Kasumi-1 (cell line): ENCODE results near the gene TAPBP.
A peak's percentile ranks its signal among the peaks of the same experiment; 100 is the strongest.
"Not testable (repeated sequence)": the region's sequence is repeated elsewhere in the genome, so short reads cannot be mapped to it uniquely, and the experiment has no call there.

Source experiments
- DNase-seq, 2 experiments: peaks; one replicate each; lab custom pipeline; 2025; lab: John Stamatoyannopoulos, UW

Gene TAPBP

DNA sequence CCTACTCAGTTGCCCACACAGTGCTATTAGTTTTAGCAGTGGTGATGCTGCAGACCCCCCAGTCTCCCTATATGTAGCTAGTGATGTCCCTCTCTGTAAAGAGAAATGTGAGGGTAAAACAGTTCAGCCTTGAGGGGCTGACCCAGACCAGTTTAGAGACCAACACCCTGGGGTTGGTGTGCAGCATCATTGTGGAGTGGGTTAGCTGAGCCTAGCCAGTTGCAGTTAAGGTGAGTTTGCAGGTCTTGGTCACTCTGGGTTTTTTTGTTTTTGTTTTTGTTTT lies 37.4 kb downstream of the TAPBP start:
- DNase-seq = peak in 1 of 2 experiments; percentile 46

DNA sequence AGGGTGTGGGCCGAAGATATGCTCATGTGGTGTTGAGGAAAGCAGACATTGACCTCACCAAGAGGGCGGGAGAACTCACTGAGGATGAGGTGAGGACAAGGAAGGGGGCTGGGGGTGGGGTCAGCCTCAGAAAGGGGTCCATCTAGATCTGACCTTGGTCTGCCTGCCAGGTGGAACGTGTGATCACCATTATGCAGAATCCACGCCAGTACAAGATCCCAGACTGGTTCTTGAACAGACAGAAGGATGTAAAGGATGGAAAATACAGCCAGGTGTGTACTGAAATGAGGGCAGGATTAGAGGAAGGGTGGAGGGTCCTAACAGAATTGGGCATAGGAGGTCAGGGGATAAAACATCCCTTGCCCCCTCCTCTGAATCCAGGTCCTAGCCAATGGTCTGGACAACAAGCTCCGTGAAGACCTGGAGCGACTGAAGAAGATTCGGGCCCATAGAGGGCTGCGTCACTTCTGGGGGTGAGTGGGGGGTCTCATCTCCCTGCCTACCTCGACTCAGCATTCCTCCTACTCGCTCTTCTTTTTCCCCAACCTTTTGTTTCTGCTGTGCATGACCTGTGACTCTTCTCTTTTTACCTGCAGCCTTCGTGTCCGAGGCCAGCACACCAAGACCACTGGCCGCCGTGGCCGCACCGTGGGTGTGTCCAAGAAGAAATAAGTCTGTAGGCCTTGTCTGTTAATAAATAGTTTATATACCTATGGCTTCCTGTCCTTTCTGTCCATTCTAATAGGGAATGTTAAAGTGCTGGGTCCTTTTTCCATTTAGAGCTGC lies 37.9 kb downstream of the TAPBP start:
- not testable (repeated sequence) for DNase-seq

DNA sequence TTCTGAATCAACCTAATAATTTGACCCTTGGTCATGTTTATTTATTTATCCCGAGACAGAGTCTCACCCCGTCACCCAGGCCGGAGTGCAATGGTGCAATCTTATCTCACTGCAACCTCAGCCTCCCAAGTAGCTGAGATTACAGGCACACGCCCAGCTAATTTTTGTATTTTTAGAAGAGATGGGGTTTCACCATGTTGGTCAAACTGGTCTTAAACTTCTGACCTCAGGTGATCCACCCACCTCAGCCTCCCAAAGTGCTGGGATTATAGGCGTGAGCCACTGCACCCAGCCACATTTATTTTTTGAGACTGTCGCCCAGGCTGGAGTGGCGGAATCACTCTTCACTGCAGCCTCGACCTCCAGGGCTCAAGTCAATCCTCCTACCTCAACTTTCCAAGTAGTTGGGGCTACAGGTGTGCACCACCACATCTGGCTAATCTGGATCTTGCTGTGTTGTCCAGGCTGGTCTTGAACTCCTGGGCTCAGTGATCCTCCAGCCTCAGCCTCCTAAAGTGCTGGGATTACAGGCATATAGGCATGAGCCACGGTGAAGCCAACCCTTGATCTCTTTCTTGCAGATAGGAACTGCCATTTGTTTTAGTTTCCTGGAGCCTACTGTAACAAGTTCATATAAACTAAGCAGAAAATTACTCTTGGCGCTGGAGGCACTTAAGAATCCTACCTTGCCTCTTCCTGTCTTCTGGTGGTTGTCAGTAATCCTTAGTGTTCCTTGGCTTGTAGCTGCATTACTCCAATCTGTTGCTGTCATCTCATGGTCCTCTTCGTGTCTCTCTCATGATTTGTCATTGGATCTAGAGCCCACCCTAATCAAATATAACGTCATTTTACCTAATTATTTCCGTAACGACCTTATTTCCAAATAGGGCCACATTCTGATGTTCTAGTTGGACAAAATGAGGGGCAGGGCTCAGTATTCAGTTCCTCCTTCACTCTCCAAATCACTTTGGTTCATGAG lies 39.7 kb downstream of the TAPBP start:
- no peak for DNase-seq

DNA sequence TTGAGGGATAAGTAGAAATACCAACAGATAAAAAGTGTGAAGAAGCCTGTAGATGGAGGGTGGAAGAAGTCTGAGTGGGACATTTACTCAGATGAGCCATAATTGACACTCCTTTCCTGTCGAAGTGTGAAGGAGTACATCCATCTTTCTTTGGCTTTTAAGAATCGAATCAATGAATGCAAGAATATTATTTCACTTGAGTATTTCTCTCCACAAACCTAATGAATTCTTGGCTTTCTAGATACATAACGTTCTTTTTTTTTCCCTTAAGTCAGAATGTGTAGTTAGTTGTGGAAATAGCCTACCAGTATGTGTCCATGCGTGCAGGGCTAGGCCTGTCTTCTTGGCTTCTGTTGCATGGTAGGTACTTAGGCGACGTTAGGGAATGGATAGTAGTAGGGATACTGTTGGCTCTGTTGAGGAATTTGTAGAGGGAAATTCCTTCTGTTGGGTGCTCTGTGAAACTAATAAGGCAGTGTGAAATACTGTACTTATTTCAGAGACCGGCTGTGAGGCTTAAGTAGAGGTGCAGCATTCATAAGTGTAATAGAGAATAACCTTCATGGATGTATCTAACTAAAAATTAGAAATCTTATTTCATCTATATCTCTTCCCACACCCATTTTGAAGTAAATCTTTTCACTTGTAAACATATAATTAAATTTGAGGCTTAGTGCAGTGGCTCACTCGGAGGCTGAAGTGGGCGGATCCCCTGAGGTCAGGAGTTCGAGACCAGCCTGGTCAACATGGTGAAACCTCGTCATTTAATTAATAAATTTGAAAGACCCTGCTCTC lies 40.6 kb downstream of the TAPBP start:
- no peak for DNase-seq

DNA sequence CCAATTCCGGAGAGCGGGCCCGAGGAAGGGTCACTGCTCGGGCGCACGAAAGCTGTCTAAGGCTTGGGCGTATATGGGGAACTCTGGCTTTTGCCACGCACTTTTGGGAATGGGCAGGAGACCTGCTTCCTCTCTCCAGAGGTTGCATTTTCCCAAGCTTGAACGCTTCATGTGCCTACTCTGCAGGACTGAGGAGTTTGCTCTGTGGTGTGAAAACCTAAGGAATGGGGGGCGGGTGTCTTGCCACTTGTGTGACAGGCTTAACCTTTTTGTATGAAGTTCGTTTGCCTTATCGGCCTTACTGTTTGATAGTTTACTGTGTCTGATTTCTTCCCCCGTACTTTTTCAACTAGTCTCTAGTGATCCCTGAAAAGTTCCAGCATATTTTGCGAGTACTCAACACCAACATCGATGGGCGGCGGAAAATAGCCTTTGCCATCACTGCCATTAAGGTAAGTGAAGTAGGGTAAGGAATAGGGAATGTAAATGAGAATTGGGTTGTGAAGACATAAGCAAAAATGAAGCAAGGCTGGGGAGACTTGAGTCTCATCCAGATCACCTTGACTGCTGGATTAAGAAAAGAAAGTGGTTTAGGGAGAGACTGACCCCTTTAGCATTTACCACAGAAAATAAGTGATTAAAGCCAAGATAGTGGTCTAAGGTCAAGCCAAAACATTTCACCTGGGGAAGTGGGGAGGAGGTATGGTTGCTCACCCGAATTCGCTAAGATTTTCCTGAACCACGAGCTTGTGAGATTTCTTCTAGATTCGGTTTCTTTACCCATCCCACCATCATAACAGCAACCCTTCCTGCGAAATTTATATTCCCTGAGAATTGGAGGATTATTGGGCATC lies 41.4 kb downstream of the TAPBP start:
- no peak for DNase-seq

DNA sequence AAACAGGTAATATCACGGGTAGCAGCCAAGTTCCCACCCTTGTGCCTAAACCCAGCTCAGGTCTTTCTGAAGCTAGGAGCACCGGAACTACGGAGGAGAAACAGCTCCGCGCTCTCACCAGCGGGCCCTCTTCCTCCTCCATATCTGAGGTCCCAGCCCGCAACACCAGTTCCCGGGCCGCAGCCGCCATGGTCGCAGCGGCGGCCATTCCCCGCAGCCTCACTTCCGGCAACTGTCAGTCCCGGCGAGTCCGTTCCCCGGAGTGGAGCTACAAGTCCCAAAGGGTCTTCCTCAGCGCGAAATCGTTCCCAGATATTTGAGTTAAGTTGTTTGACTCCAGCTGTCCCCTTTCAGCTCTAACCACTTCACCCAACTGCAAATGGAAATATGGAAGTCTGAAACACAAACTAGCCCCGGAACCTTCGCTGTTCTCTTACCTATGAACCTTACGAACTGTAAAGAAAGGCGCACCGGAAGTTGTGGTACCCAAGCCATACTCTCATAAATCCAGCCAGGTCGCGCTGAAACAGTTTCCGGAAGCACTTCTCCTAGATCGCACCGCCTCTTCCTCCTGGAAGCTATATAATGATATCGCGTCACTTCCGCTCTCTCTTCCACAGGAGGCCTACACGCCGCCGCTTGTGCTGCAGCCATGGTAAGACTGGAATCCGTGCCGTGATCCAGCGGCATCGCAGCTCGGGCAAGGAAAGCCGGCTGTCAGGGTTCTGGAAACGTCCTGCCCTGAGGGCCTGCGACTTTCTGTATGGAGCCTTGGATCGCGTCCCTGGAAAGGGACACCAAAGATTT lies 42.2 kb downstream of the TAPBP start, which contains the start of the genes RPS18 and VPS52:
Gene RPS18 (plus strand): TSS at position 608 of the 807 bp plus-strand sequence. CDS start 45 bp downstream, at position 653.
Gene VPS52 (minus strand): TSS at position 409 of the 807 bp plus-strand sequence. CDS start 201 bp downstream, at position 208.
- DNase-seq = peak; percentile 98 to 100

DNA sequence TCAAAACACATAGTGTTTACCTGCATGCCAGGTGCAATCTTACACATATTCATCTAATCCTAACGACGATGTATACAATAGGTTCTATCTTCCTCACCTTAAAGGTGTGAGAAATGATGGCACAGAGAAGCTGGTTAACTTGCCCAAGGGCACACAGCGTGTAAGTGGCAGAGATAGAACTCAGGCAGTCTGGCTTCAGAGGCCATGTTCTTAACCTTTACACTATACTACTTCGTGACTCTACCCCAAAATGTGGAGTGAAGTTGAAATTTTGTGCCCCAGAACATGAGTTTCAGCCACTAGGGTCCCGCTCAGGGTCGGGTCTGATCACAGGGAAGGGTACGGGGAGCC lies 42.8 kb downstream of the TAPBP start:
- peak; percentile 25 to 55 for DNase-seq

DNA sequence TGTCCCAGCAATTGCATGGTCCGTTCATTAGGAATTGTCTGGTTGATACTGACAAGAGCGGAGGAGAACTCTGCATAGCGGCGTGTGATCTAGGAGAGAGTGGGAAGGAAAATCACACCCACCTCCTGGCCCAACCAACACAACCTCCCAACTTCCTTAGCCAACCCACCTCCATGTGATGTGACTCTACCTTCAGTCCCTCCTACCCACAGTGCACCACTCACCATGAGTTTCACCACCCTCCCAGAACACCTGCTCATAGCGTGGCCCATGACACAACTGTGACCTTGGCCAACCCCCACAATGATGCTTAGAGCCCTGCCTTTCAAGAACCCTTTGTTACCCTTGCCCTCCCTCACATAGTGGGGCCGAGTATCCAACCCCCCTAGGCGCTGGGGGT lies 49.9 kb downstream of the TAPBP start:
- no peak for DNase-seq

DNA sequence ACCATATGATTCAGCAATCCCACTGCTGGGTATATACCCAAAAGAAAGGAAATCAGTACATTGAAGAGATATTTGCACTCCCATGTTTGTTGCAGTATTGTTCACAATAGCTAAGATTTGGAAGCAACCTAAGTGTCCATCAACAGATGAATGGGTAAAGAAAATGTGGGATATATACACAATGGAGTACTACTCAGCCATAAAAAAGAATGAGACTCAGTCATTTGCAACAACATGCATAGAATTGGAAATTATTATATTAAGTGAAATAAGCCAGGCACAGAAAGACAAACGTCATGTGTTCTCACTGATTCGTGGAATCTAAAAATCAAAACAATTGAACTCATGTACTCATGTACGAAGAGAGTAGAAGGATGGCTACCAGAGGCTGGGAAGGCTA lies 51.4 kb downstream of the TAPBP start:
- not testable (repeated sequence) for DNase-seq

DNA sequence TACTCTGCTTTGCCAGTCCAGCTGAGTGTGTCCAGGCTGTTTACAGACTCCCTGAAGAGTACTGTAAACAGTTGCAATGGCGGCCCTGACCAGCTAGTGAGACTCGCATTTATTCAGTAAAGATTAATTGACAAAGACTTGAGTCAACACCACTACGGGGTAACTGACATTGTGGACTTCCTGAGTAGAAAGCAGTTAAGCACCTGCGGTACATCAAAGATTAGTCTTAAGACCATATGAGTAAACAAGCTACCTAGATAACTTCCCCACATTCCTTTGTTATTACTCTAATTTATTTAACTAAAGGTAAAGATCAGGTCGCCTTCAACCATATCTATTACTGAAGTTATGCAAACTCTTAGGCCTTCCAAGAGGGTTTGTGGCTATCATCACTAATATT lies 54.8 kb downstream of the TAPBP start:
- DNase-seq = no peak

DNA sequence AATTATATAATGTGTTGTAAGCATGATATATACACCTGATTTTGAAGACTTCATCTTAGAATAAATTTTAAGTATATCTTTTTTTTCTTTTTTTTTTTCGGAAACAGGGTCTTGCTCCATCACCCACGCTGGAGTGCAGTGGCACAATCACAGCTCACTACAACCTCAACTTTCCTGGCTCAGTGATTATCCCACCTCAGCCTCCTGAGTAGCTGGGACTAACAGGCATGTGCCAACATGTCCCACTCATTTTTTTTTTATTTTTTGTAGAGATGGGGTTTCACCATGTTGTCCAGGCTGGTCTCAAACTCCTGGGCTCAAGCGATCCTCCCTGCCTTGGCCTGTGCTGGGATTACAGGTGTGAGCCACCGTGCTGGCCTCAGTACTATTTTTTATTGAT lies 59.3 kb downstream of the TAPBP start:
- DNase-seq = no peak

DNA sequence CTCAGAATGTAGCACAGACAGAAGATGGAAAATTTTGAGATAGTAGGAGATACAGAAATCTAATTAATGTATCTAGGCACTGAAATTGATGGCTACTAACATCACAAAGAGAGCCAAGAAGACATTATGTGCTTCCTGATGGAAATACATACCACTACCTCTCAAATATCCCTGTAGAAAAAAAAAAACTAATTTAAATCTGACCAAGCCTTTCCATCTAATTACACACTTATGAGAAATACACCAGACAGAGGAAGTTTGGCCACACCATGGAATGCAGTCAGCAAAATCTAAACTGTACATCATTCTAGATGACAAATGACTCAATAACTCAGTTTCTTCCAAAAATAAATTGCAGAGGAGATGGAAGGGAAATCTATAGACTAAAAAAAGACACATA lies 61.1 kb downstream of the TAPBP start:
- DNase-seq = no peak

DNA sequence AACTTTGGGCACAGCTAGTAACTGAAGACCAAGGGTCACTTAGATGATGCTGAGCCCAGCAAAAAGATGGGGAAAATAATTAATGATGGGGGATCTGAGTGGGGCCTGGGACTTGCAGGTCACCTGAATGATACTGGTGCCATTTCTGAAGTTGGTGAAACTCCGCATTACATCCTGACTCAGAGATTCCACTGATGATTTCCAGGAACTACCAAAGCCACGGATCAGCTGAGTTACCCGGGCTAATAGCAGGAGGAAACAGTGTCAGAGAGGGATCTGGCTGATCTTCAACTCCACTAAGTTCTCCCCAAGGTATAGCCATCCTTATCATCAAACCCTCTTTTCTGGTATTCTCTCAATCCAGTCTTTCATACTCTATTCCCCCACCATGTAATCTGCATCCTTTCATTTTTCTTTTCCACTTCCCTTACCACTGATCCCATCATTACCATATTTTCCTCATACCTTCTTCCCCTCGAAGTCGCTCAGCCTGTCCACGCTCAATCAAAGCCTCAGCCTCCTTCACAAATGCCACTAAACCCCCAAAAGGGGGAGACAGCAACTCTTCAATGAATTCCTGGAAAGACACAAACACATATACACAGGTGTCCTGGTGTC lies 62.4 kb downstream of the TAPBP start:
- no peak for DNase-seq

DNA sequence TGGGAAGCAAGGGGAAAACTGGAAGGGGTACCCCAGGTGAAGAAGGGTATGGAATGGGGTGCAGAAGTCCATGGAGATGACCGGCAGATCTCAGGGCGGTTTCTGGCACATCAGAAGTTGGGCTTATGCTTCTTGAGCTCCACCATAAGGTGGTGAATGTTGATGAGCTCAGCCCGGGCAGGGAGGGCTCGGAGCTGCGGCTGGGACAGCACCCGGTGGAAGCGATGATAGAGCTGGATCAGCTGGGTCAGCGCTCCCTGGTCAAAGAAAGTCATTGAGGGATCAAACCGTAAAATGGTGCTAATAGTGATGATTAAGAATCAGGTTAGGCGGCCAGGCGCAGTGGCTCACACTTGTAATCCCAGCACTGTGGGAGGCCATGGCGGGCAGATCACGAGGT lies 63.1 kb downstream of the TAPBP start:
- no peak for DNase-seq

DNA sequence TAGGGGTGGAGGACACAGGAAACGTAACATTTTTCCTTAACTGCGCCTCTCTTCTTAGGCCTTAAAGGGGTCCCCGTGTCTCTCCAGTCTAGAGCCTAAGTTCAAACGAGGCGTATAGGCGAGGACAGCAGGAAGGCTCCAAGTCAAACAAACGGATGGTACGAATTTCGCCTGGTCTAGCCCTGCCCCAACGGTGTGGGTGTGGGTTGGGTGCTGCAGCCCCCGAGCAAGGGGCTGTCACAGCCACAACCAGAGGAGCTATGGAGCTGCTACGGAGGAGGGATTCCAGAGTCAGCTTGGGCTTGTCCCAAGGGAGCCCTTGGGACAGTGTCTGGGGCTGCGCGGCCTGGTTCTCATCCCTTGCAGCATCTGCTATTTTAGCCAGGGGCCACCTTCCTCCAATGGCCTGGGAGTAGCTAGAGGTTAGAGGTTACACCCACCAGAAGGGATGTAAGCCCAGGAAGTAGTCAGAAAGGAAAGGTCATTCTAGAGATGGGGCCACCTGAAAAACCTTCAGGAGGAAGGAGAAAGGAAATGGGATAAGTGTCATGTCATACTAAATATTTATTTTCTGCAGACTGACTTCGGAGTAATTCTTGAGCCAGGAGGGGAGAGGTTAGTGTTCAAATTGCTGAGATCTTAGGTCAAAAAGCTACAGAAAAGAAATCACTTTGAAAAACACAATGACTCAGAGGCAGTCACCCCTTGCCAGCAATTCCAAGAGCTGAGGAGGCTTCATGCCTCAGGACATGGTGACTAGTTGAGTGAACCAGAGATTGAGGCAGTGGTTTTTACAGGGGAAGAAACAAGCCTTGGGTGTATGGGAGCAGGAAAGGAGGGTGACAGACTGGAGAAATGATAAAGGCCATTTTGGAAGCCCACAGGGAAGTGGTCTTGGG lies 63.9 kb downstream of the TAPBP start:
- DNase-seq = no peak
